ENCODE measurements around the gene PTPRT.

The PTPRT gene

GRCh38 chr20:43161716-43162115, 28.0 kb downstream of the PTPRT start:
- TF ChIP-seq, protein P1, sequence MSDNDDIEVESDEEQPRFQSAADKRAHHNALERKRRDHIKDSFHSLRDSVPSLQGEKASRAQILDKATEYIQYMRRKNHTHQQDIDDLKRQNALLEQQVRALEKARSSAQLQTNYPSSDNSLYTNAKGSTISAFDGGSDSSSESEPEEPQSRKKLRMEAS (IDR thresholded peaks at IDR 0.05) = no peak
- no peak for TF ChIP-seq YY1 (IDR thresholded peaks at IDR 0.05; ENCODE audit: low read depth)
- no peak for TF ChIP-seq TEAD4 (IDR thresholded peaks at IDR 0.05)
- TF ChIP-seq, protein P2, sequence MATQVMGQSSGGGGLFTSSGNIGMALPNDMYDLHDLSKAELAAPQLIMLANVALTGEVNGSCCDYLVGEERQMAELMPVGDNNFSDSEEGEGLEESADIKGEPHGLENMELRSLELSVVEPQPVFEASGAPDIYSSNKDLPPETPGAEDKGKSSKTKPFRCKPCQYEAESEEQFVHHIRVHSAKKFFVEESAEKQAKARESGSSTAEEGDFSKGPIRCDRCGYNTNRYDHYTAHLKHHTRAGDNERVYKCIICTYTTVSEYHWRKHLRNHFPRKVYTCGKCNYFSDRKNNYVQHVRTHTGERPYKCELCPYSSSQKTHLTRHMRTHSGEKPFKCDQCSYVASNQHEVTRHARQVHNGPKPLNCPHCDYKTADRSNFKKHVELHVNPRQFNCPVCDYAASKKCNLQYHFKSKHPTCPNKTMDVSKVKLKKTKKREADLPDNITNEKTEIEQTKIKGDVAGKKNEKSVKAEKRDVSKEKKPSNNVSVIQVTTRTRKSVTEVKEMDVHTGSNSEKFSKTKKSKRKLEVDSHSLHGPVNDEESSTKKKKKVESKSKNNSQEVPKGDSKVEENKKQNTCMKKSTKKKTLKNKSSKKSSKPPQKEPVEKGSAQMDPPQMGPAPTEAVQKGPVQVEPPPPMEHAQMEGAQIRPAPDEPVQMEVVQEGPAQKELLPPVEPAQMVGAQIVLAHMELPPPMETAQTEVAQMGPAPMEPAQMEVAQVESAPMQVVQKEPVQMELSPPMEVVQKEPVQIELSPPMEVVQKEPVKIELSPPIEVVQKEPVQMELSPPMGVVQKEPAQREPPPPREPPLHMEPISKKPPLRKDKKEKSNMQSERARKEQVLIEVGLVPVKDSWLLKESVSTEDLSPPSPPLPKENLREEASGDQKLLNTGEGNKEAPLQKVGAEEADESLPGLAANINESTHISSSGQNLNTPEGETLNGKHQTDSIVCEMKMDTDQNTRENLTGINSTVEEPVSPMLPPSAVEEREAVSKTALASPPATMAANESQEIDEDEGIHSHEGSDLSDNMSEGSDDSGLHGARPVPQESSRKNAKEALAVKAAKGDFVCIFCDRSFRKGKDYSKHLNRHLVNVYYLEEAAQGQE (IDR thresholded peaks at IDR 0.05; ENCODE audit: low read depth) = no peak
- no peak for TF ChIP-seq TAF1 (IDR thresholded peaks at IDR 0.05; ENCODE audit: low read depth)
- TF ChIP-seq TCF12 (IDR thresholded peaks at IDR 0.05; ENCODE audit: low read depth) = no peak
- no peak for TF ChIP-seq EP300 (IDR thresholded peaks at IDR 0.05; ENCODE audit: borderline replicate concordance)
- TF ChIP-seq CEBPB (IDR thresholded peaks at IDR 0.05) = no peak
- TF ChIP-seq NFIC (IDR thresholded peaks at IDR 0.05) = no peak
- no peak for TF ChIP-seq FOXM1 (IDR thresholded peaks at IDR 0.05; ENCODE audit: borderline replicate concordance, low read depth)
- no peak for TF ChIP-seq ZBTB7A (IDR thresholded peaks at IDR 0.05; ENCODE audit: low read depth)
- no peak for TF ChIP-seq USF1 (IDR thresholded peaks at IDR 0.05)
- TF ChIP-seq EGR1 (IDR thresholded peaks at IDR 0.05) = no peak
- TF ChIP-seq RAD21 (IDR thresholded peaks at IDR 0.05; ENCODE audit: low read depth) = no peak
- TF ChIP-seq CREB1 (IDR thresholded peaks at IDR 0.05; ENCODE audit: low read depth) = no peak

DNA sequence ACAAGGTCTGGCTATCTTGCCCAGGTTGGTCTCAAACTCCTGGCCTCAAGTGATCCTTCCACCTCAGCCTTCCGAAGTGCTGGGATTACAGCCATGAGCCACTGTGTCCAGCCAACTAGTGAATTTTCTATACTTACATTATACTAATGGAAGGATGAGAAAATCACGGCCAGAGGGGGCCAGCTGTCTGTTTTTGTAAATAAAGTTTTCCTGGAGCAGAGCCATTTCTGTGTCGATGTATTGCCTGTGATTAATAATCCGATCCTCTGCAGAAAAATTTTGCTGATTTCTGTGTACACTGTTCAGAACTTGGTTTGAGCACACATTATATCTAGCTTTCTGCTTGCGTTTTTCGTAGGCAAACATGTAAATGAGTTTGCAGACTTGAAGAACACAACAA, 28.8 kb downstream of the PTPRT start:
- TF ChIP-seq RAD21 (IDR thresholded peaks at IDR 0.05; ENCODE audit: low read depth) (no peak), USF1 (IDR thresholded peaks at IDR 0.05) (no peak), FOXM1 (IDR thresholded peaks at IDR 0.05; ENCODE audit: borderline replicate concordance, low read depth) (no peak), NFIC (IDR thresholded peaks at IDR 0.05) (no peak), ZBTB7A (IDR thresholded peaks at IDR 0.05; ENCODE audit: low read depth) (no peak), YY1 (IDR thresholded peaks at IDR 0.05; ENCODE audit: low read depth) (no peak), TEAD4 (IDR thresholded peaks at IDR 0.05) (no peak), EGR1 (IDR thresholded peaks at IDR 0.05) (no peak), EP300 (IDR thresholded peaks at IDR 0.05; ENCODE audit: borderline replicate concordance) (no peak), TCF12 (IDR thresholded peaks at IDR 0.05; ENCODE audit: low read depth) (no peak), CEBPB (IDR thresholded peaks at IDR 0.05) (no peak), TAF1 (IDR thresholded peaks at IDR 0.05; ENCODE audit: low read depth) (no peak), CREB1 (IDR thresholded peaks at IDR 0.05; ENCODE audit: low read depth) (no peak)
- TF ChIP-seq, protein P2 (IDR thresholded peaks at IDR 0.05; ENCODE audit: low read depth) = no peak
- TF ChIP-seq, protein P1 (IDR thresholded peaks at IDR 0.05) = no peak

DNA sequence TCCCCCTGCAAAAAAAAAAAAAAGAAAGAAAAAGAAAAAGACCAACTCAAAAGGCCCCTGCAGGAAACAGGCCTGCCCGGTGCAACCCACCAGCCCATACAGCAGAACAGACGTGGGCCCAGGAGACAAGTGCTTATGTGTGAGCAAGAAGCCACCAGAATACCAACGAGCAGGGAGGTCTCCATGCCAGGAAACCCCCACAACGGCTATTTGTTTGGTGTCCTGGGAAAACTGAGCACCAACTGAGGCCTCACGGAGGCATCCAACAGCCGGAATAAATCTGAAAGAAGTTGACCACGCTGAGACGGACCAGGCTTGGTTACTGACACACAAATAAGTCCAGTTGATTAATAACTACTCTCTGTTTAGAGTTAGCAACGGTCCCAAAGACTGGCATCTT, 29.7 kb downstream of the PTPRT start:
- TF ChIP-seq TEAD4 (IDR thresholded peaks at IDR 0.05) = no peak
- TF ChIP-seq USF1 (IDR thresholded peaks at IDR 0.05) = no peak
- TF ChIP-seq TAF1 (IDR thresholded peaks at IDR 0.05; ENCODE audit: low read depth) = no peak
- TF ChIP-seq, protein P1 (IDR thresholded peaks at IDR 0.05) = no peak
- TF ChIP-seq EGR1 (IDR thresholded peaks at IDR 0.05) = no peak
- TF ChIP-seq TCF12 (IDR thresholded peaks at IDR 0.05; ENCODE audit: low read depth) = no peak
- TF ChIP-seq CREB1 (IDR thresholded peaks at IDR 0.05; ENCODE audit: low read depth) = no peak
- TF ChIP-seq RAD21 (IDR thresholded peaks at IDR 0.05; ENCODE audit: low read depth) = no peak
- no peak for TF ChIP-seq EP300 (IDR thresholded peaks at IDR 0.05; ENCODE audit: borderline replicate concordance)
- no peak for TF ChIP-seq NFIC (IDR thresholded peaks at IDR 0.05)
- no peak for TF ChIP-seq FOXM1 (IDR thresholded peaks at IDR 0.05; ENCODE audit: borderline replicate concordance, low read depth)

DNA sequence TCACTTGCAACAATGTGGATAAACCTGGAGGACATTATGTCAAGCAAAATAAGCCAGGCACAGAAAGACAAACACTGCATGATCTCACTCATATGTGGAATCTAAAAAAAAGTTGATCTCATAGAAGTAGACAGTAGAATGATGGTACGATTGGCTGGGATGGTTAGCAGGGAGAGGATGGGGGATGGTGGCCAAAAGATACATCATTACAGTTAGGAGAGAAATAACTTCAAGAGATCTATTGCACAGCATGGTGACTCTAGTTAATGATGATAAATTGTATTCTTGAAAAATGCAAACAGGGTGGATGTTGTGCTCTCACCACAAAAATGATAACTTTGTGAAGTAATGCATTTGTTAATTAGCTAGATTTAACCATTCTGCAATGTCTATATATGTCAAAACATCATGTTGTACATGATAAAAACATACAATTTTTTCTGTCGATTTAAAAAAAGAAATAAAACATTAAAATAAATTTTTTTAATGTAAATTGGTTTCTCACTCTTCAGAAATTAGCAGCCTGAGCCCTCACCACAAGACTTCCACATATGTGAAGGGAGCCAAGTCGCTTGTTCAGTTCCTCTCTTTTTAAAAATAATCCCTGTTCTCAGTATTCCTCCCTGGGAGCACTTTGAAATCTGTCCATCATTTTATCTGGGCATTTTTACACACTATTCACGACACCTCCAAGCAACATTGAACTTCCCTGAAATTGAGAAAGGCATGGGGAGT, 34.2 kb downstream of the PTPRT start:
- TF ChIP-seq TAF1 (IDR thresholded peaks at IDR 0.05; ENCODE audit: low read depth) = no peak
- TF ChIP-seq TCF12 (IDR thresholded peaks at IDR 0.05; ENCODE audit: low read depth) = no peak
- no peak for TF ChIP-seq EP300 (IDR thresholded peaks at IDR 0.05; ENCODE audit: borderline replicate concordance)
- no peak for TF ChIP-seq YY1 (IDR thresholded peaks at IDR 0.05; ENCODE audit: low read depth)
- no peak for TF ChIP-seq EGR1 (IDR thresholded peaks at IDR 0.05)
- TF ChIP-seq CREB1 (IDR thresholded peaks at IDR 0.05; ENCODE audit: low read depth) = no peak
- TF ChIP-seq TEAD4 (IDR thresholded peaks at IDR 0.05) = no peak
- TF ChIP-seq ZBTB7A (IDR thresholded peaks at IDR 0.05; ENCODE audit: low read depth) = no peak
- TF ChIP-seq, protein P2 (IDR thresholded peaks at IDR 0.05; ENCODE audit: low read depth) = no peak
- no peak for TF ChIP-seq FOXM1 (IDR thresholded peaks at IDR 0.05; ENCODE audit: borderline replicate concordance, low read depth)
- no peak for TF ChIP-seq USF1 (IDR thresholded peaks at IDR 0.05)
- TF ChIP-seq, protein P1 (IDR thresholded peaks at IDR 0.05) = no peak

Measured in Ishikawa (cell line).